ENCODE results near the gene ZNF33A. TPM values are rescaled to one million over a fixed set of nuclear protein-coding genes. Genes with fewer than 3 reads are reported as not detected.
"Not testable (repeated sequence)": the region's sequence is repeated elsewhere in the genome, so short reads cannot be mapped to it uniquely, and the experiment has no call there.

ZNF33A gene
- polyA plus RNA-seq, 4 donors: 37.6 to 51.0 (median 47.3) TPM

DNA sequence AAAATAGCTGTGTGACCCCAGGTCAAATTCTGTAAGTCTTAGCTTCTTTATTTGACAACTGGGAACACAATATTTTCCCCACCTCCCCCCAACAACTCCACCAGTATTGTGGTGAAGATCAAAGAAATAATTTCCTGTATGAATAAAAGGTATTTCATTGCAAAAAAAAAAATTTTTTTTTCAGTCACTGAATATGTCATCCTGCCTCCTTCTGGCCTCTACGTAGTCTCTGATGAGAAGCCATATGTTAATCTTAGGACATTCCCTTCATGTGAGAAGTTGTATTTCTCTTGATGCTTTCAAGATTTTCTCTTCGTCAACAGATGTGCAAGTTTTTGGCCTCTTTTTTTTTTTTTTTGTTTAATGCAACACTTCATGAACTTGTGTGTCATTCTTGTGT lies 33.0 kb downstream of the ZNF33A start:
- DNase-seq (ENCODE audit: low read depth in 4 of 4, low spot score in 3 of 4): no peak

- no peak for DNase-seq (ENCODE audit: low read depth in 4 of 4, low spot score in 3 of 4)
Observed at GRCh38 chr10:38045129-38045528, 34.7 kb downstream of the ZNF33A start.

- DNase-seq (ENCODE audit: low read depth in 4 of 4, low spot score in 3 of 4): no peak
Observed at GRCh38 chr10:38047666-38048065, 37.2 kb downstream of the ZNF33A start.

DNA sequence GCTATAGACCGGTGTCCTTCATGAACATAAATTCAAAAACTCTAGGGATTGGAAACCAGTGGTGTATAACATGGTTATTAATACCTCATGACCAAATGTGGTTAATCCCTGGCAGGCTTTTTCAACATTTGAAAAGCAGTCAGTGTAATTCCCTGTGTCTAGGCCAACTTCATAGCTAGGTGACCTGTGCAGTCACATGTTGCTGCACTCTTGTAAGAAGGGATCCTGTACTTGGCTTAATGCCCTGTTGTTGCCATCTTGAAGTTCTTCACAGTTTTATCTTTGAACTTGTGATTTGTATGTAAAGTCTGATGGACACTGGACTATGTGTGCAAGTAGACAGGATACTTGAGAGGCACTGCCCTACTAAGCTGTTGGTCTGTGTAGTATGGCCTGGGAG lies 39.7 kb downstream of the ZNF33A start:
- no peak for DNase-seq (ENCODE audit: low read depth in 4 of 4, low spot score in 3 of 4)

DNA sequence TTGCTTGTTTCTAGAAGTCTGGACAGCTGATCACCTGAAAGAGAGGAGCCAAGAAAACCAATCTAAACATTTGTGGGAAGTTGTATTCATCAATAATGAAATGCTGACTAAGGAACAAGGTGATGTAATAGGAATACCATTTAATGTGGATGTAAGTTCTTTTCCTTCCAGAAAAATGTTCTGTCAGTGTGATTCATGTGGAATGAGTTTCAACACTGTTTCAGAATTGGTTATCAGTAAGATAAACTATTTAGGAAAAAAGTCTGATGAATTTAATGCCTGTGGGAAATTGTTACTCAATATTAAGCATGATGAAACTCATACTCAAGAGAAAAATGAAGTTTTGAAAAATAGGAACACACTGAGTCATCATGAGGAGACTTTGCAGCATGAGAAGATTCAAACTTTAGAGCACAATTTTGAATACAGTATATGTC lies 43.9 kb downstream of the ZNF33A start:
- DNase-seq (ENCODE audit: low read depth in 4 of 4, low spot score in 3 of 4): no peak

- not testable (repeated sequence) for DNase-seq (ENCODE audit: low read depth in 4 of 4, low spot score in 3 of 4)
Observed at GRCh38 chr10:38055274-38055894, 44.9 kb downstream of the ZNF33A start.

- not testable (repeated sequence) for DNase-seq (ENCODE audit: low read depth in 4 of 4, low spot score in 3 of 4)
Observed at GRCh38 chr10:38069663-38070062, 59.2 kb downstream of the ZNF33A start.

- no peak for DNase-seq (ENCODE audit: low read depth in 4 of 4, low spot score in 3 of 4)
Observed at GRCh38 chr10:38070501-38070900, 60.0 kb downstream of the ZNF33A start.

DNA sequence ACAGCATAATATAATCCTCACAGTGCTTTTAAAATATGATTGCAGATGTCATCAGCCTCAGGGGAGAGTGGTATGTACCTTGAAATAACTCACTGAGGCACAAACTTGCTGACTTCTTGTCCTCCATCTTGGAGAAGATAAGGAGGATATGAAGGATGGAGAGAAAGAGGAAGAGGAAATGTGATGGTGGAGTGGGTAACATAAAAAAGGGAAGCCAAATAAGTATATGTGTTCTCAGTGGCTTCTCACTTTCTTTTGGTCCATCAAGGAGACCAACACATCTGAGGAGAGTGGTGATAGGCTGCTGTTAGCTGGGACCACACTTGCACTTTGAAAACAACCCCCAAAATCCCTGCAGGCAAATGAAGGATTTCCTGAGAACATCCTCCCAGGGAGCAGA lies 62.1 kb downstream of the ZNF33A start:
- DNase-seq (ENCODE audit: low read depth in 4 of 4, low spot score in 3 of 4): no peak

GRCh38 chr10:38076687-38077086 lies 66.2 kb downstream of the ZNF33A start:
- no peak for DNase-seq (ENCODE audit: low read depth in 4 of 4, low spot score in 3 of 4)

- not testable (repeated sequence) for DNase-seq (ENCODE audit: low read depth in 4 of 4, low spot score in 3 of 4)
Observed at GRCh38 chr10:38093318-38093717, 82.8 kb downstream of the ZNF33A start.

- no peak for DNase-seq (ENCODE audit: low read depth in 4 of 4, low spot score in 3 of 4)
Observed at GRCh38 chr10:38093816-38094157, 83.3 kb downstream of the ZNF33A start.

DNA sequence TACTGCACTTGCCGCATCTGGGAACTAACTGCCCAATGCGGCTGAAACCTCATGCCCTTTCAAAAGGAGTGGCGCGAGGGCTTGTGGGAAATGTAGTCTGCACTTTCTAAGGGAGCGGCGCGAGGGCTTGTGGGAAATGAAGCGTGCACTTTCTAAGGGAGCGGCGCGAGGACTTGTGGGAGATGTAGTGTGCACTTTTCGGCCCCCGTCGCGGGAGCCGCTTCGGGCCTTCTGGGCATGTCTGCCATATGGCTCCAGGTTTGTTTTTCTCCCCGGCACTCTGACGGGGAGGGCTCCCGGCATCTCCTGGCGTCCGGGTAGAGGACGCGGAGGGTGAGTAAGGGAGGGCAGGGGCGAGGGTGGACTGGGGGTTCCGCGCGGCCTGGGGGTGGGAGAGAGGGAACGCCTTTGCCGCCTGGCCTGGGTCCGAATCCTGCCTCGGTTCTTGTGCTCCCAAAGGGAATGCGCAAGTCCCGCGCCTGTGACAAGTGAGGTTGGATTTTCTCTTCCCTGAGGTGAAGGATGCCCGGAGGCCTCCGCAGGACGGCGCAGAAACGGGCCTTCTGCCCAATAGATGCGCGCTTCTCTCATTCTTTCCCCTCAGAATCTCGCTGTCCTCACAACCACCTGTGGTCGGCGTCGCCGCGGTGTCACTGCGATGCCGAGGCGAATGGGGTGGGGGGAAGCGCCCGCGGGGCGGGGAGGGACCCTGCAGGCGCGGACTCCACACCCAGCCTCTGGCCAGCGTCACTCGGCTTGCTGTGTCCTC lies 83.9 kb downstream of the ZNF33A start, which contains the start of gene ZNF37A:
Gene ZNF37A, plus strand, starts transcription at position 180 of the 769 bp plus-strand sequence. CDS start 2,281 bp downstream, outside the sequence.
- DNase-seq (ENCODE audit: low read depth in 4 of 4, low spot score in 3 of 4): peak; percentile 87 to 96 (median 92)

GRCh38 chr10:38094927-38095574 lies 84.6 kb downstream of the ZNF33A start:
- DNase-seq (ENCODE audit: low read depth in 4 of 4, low spot score in 3 of 4): peak in 1 of 4 donors; percentile 2

DNA sequence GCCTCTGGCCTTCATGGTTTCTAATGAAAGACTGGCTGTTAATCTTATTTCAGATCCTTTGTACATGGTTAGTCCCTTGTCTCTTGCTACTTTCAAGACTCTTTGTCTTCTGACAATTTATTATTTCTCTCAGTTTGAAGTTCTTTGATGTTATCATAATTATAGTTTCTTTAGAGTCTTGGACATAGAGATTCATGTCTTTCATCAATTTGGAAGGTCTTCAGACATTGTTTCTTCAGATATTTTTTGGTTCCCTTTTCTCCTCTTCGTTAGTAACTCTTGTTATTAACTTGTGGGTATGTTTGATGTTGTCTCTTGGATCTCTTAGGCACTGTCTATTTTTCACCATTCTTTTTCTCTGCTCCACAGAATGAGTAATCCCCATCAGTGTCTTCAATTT lies 92.4 kb downstream of the ZNF33A start:
- DNase-seq (ENCODE audit: low read depth in 4 of 4, low spot score in 3 of 4): no peak

- DNase-seq (ENCODE audit: low read depth in 4 of 4, low spot score in 3 of 4): no peak
Observed at GRCh38 chr10:38103756-38104155, 93.3 kb downstream of the ZNF33A start.

GRCh38 chr10:38112159-38112558 lies 101.7 kb downstream of the ZNF33A start:
- no peak for DNase-seq (ENCODE audit: low read depth in 4 of 4, low spot score in 3 of 4)

Other genes with a start within 250 kb of the ZNF33A start
- gene ZNF248, start 153.1 kb upstream of the ZNF33A start, polyA plus RNA-seq (ENCODE audit: insufficient read length in 4 of 4): 10 to 100 TPM; 28.2 to 39.3 (median 35.0) TPM
- gene ZNF25, start 34.0 kb upstream of the ZNF33A start, polyA plus RNA-seq (ENCODE audit: insufficient read length in 4 of 4): 10 to 100 TPM; 13.3 to 22.8 (median 16.8) TPM
- gene ZNF37A, start 83.7 kb downstream of the ZNF33A start, polyA plus RNA-seq (ENCODE audit: insufficient read length in 4 of 4): 10 to 100 TPM; 18.8 to 20.9 (median 20.3) TPM